T-helper 1 cell (primary cell): ENCODE results near the gene RFC5.
"Not testable (repeated sequence)": the region's sequence is repeated elsewhere in the genome, so short reads cannot be mapped to it uniquely, and the experiment has no call there.

Experiments used
- DNase-seq, 5 donors: peaks; one replicate each; pipeline ENCODE4 v3.0.0-alpha.2; 2012 to 2020

Gene RFC5

GRCh38 chr12:118015944-118016343 is 559 bp upstream of the RFC5 start:
- DNase-seq: no peak

DNA sequence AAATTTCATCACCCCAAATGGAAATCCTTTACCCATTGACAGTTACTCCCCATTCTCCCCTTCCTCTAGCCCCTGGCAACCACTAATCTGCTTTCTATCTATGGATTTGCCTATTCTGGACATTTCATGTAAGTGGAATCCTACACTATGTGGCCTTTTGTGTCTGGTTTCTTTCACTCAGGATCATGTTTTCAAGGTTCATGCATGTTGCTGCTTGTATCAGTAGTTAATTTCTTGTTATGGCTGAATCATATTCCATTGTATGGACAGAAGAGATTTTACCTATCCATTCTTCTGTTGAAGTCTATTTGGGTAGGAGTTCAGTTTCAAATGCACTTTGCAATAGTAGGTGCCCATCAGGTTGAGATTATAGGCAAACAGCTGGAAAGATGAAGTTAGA is 1.4 kb downstream of the RFC5 start:
- DNase-seq: no peak

DNA sequence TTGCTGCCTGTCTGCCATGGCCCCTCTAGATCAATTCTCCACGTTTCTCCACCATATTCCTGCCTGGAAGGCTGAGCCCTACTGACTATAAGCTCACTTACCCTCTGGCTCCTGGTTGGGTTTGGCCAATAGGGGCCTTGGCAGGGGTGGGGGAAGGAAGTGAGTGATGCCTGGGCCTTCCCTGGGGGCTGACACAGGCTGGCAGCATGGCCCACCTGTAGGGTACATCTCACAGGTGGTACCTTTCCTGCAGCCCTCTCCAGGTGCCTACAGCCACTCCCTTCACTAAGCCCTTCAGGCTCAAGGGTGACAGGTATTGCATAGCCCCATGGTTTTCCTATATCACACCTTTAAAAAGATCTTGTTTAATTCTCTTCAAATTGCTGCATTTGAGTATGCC is 3.5 kb downstream of the RFC5 start:
- DNase-seq: no peak

DNA sequence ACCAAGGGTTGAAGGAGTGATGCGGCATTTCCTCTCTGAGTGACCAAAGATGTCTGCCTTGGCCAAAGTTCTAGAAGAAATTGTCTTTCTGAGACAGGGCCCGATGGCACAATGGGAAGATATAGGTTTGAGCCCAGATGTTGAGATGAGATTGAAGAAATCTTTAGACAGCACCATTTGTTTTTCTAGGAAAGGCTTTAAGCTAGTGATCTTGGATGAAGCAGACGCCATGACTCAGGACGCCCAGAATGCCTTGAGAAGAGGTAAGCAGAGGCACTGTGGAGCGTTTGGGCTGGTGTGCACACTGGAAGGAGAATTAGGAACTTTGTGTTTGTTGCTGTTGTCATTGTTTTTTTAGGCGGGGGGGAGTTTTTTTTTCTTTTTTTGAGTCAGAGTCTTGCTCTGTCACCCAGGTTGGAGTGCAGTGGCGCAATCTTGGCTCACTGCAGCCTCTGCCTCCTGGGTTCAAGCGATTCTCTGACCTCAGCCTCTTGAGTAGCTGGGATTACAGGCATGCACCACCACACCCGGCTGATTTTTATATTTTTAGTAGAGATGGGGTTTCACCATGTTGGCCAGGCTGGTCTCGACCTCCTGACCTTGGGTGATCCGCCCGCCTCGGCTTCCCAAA is 5.7 kb downstream of the RFC5 start:
- DNase-seq: not testable (repeated sequence)

- no peak for DNase-seq
These were observed 6.2 kb downstream of the RFC5 start for GRCh38 chr12:118022728-118023109.

DNA sequence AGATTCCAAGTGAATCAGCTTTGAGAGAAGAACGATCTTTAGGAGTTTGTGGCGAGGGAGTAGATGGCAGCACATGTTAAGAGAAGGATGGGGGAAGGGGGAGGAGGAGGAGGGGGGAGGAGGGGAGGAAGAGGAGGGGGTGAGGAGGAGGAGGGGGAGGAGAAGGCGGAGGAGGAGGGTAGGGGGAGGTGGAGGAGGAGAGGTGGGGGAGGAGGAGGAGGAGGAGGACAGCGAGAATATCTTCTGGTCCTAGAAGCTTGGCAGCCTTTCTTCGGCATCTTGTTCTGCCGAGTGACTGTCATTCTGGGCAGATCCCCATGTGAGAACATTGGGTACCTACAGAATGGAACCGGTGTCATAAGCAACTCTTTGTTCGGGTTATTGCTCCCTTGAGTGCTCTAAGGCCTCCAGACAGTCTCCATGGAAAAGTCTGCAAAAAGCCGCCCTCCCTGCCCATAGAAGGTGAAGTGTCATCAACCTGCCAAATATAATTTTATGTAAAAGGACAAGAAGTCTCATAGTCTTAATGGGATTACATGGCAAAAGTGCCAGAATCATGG is 6.9 kb downstream of the RFC5 start:
- no peak for DNase-seq

DNA sequence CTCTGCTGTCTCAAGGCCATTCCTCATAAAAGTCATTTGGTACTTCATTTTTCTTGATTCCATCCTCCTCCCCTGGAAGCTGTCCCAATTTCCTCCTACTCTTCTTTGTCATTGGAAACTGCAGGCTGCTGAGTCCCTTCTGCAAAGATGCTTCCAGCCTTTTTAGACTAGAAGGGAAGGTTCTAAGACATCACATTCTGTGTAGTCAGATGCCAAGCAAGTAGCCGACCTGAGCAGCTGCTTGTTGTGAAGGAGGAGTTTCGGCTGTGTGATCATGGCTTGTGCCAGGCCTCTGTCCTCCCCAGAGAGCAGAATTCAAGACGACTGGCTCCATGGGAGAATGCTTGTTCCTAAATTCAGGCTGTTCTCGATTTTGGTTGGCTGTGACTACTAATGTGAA is 8.7 kb downstream of the RFC5 start:
- no peak for DNase-seq

GRCh38 chr12:118029166-118029565 is 12.7 kb downstream of the RFC5 start:
- no peak for DNase-seq

DNA sequence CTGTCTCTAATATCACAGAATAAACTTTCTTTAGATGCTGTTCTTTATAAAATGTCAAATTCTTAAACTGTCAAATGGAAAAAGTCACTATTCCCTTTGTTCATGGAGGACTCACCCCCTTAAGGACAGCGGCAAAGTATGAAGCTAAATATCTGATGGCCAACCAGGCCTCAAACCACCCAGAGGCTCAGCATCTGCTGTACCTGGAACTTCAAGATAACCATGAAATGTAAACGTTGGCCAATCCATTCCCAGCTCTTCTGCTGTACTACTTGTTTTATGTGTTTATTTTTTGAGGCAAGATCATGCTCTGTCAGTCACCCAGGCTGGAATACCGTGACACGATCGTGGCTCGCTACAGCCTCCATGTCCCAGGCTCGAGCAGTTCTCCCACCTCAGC is 15.7 kb downstream of the RFC5 start:
- no peak for DNase-seq

DNA sequence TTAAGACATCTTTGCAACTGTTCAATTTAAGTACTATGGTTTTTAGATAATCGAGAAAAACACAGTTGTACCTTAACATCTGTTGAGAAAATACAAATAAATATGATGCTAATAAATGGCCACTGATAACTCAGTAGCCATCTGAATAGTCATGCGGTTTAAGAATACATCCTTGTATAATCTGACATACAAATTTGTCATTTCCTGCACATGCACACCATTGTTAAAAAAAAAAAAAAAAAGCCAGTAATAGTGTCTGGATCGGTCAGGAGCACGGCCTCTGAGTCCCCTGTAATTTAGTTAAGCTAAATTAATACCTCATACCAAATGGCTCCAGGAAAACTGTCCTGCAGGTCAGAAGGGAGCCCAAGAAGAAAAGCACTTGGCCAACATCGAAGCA is 16.8 kb downstream of the RFC5 start:
- no peak for DNase-seq

DNA sequence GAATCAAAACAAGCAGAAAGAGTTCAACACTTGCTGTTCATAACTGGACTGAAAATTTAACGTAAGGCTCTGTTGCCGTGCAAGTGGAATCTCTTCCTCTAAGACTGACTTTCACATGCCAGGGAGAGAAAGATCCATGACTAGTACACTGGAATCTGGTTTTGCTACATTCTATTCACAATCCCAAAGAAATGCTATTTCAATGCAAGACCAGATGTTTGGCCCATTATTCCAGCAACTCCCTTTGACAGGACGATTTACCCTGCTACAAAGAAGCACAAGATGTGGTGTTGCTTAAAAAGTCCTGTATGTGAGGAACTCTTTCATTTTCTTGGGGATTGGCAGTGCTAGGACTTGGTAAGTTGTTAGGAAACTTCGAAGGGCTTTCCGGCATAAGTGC is 17.4 kb downstream of the RFC5 start:
- no peak for DNase-seq

GRCh38 chr12:118034429-118035189 is 18.1 kb downstream of the RFC5 start:
- DNase-seq: no peak

DNA sequence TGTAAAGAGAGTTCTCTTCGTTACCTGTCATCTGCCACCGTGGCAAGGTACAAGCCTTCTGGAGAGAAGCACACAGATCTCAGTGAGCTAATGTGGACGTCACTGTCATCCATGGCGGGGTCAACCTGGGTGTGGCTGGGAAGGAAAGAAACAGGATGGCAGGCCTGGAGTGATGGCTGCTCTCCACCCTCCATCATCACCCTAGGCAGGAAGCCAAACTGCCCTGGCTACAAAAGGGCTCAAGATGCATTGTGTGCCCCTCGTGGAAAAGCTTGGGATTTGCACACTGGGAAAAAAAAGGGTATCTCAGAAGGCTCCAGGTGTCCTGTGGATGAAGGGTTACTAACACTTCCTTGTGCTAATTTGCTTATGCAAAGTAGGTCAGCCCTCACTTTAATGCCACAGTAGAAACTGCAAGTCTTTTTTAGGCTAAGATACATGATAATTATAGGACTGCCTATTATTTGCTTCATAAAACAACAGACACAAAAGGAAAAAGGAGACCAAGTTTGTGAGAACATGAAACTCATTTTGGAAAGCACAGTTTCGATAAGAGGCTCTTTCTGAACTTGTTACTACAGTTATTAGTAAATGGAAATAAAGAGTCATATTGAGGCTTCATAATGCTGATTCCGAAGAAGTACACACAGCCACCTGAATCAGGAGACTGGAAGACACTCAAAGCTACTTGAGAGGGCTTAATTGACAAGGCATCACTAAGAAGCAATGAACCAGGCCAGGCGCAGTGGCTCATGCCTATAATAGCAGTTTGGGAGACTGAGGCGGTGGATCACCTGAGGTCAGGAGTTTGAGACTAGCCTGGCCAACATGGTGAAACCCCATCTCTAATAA is 18.9 kb downstream of the RFC5 start:
- DNase-seq: peak in 1 of 5 donors; percentile 74

DNA sequence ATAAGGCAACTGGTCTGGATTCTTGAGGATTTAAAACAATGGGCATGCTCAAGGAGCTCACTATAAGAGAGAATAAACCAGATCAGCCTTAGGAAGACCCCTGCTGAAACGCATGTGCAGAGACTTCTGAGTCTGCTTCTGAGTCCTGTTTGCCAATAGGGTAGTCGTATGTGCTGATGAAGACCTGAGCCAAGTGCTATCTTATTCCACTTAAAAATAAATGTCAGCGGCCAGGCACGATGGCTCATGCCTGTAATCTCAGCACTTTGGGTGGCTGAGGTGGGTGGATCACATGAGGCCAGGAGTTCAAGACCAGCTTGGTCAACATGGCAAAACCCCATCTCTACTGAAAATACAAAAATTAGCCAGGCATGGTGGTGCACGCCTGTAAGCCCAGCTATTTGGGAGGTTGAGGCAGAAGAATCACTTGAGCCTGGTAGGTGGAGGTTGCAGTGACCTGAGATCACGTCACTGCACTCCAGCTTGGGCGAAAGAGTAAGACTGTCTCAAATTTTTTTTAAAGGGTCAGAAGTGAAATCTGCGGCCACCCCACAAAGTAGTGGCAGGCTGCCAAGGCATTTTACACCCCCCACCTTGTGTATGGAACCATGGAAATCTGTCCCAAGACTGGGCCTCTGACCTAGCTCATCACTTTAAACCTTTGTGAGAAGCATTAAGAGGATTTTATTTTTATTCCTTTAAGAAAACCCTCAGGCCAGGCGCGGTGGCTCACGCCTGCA is 20.3 kb downstream of the RFC5 start:
- DNase-seq: no peak

DNA sequence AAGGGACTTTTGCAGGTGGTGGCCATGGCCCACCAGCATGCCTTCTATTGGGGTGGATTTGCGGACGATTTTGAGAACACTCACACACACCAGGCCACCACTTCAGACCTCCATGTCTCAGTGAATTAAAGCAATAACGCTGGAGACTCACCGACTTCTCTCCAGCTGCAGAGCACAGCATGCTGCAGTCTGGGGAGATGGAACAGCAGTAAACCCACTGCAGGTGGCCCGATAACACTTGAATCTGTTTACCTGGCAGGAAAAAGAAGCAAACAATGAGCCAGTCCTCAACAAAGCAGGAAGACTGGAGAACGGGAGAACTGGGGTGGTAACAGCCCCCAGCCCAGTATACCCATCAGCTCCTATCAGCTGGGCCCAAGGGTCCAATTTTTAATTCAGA is 21.6 kb downstream of the RFC5 start:
- no peak for DNase-seq

- DNase-seq: no peak
These were observed 25.6 kb downstream of the RFC5 start for GRCh38 chr12:118042091-118042490.

GRCh38 chr12:118044075-118044474 is 27.6 kb downstream of the RFC5 start:
- no peak for DNase-seq

DNA sequence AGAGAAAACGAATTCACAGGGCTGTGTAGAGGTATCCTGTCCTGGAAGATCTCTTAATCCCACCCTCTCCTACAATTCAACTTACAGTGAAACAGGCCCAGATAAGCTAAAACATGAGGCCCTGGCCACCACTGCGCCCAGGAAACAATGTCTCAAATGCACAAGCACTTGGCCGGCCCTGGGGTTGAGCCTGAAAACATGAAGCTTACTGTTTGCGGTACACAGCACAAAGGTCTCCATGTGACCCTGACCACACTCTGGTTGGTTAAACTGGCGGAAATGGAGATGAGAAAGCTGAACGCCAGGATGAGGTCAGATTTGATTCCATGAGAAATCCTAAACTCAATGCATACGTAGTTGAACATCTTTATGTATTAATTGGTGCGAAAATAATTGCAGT is 28.1 kb downstream of the RFC5 start:
- DNase-seq: no peak

- no peak for DNase-seq
These were observed 29.9 kb downstream of the RFC5 start for GRCh38 chr12:118046430-118046829.

DNA sequence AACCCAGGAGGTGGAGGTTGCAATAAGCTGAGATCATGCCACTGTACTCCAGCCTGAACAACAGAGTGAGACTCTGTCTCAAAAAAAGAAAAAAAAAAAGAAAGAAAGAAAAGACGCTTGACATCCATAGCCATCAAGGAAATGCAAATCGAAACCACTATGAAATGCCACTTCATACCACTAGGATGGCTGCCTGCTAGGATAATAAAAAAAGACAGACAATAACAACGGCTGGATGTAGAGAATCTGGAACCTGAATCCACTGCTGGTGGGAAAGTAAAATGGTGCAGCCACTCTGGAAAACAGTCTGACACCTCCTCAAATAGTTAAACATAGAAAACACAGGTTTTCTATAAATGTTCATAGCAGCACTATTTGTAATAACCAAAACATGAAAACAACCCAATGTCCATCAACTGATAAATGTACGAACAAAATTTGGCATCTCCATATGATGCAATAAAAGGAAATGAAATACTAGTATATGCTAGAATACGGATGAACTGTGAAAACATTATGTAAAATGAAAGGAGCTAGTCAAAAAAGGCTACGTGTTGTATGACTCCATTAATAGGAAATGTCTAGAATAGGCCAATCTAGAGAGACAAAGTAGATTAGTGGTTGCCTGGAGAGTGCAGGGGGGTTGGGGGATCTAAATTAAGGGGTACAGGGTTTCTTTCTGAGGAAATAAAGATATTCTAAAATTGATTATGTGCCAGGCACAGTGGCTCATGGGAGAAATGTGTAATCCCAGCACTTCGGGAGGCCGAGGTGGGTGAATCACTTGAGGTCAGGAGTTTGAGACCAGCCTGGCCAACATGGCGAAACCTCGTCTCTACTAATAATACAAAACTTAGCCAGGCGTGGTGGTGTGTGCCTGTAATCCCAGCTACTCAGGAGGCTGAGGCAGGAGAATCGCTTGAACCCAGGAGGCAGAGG is 34.7 kb downstream of the RFC5 start:
- no peak for DNase-seq

- no peak for DNase-seq
These were observed 36.0 kb downstream of the RFC5 start for GRCh38 chr12:118052324-118053070.
